ENCODE results near the gene LTBP4.

DNA sequence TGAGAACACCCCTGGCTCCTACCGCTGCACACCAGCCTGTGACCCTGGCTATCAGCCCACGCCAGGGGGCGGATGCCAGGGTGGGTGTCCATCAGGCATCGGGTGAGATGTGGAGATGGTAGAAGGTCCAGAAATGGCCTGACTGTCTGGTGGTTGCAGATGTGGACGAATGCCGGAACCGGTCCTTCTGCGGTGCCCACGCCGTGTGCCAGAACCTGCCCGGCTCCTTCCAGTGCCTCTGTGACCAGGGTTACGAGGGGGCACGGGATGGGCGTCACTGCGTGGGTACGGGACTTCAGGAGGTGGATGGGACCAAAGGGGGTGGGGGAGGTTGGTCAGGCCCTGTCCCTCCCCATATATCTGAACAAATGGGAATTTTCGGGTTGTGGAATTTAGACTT lies 15.8 kb downstream of the LTBP4 start:
- TF ChIP-seq POLR2A (IDR thresholded peaks at IDR 0.05): no peak
- TF ChIP-seq, protein P1, sequence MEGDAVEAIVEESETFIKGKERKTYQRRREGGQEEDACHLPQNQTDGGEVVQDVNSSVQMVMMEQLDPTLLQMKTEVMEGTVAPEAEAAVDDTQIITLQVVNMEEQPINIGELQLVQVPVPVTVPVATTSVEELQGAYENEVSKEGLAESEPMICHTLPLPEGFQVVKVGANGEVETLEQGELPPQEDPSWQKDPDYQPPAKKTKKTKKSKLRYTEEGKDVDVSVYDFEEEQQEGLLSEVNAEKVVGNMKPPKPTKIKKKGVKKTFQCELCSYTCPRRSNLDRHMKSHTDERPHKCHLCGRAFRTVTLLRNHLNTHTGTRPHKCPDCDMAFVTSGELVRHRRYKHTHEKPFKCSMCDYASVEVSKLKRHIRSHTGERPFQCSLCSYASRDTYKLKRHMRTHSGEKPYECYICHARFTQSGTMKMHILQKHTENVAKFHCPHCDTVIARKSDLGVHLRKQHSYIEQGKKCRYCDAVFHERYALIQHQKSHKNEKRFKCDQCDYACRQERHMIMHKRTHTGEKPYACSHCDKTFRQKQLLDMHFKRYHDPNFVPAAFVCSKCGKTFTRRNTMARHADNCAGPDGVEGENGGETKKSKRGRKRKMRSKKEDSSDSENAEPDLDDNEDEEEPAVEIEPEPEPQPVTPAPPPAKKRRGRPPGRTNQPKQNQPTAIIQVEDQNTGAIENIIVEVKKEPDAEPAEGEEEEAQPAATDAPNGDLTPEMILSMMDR (IDR thresholded peaks at IDR 0.05): no peak
